ENCODE data around the gene DNAJC12.
A peak's percentile ranks its signal among the peaks of the same experiment; 100 is the strongest.
"Not testable (repeated sequence)": the region's sequence is repeated elsewhere in the genome, so short reads cannot be mapped to it uniquely, and the experiment has no call there.

The DNAJC12 gene

DNA sequence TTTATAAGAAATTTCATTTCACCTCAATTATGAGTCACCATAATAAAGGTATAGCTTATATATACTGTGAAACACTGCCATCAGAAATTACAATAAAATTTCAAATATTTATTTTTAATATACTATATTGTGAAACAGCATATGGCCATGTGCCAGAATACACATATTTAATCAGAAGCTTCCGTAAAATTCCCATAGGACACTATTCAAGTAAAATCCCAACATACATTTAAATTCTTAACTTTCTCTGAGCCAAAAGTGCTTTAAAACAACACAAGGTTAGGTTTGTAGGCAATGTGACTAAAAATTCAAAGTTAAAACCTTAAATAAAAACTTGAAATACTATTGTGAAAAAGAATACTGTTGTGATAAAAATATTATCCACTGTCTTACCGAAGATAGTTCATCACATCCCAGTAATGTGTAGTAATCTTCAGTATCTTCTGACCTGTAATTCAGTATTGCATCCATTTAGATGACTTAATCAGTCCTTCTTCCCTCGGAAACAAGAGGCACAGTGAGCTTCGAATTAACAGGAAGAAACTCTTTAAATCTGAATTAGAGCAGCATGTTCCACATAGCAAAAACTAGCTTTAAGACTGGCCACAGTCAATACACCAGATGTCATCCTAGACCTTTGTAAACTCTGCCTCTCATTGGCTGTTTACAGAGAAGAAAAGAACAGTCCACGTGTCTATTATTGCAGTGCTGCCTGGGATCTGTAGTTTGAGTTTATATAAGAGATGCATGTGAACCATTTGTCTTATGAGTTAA lies at the start of gene DNAJC12:
Gene DNAJC12, minus strand, starts transcription at position 648 of the 774 bp plus-strand sequence. Its CDS starts 177 bp downstream, at position 471.
- peak; percentile 21 for DNase-seq

DNA sequence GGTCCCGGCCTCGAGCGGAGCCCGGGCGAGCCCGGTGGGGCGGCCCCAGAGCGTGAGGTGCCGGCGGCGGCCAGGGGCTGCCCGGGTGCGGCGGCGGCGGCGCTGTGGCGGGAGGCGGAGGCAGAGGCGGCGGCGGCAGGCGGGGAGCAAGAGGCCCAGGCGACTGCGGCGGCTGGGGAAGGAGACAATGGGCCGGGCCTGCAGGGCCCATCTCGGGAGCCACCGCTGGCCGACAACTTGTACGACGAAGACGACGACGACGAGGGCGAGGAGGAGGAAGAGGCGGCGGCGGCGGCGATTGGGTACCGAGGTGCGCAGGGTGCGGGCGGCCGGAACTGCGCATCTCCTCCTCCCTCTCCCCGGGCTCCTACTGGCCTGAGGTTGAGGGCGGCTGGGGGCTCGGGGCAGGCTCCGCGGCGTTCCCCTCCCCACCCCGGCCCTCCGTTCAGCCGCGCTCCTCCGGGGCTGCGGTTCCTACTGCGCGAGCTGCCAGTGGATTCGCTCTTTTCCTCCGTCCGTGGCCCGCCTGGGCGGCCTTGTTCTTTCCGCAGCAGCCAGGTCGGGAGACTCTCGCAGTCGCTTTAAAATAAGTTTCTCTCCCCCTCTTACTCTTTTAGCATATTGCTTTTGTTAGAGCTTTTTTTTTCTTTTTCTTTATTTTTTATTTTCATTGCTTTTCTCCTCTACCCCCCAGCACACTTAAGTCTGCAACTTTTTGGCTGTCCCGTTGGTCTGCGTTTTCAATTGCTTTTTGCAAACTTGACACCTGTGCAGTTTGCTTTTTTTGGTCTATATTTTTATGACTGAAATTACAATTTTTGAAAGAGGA lies 47.1 kb upstream of the DNAJC12 start:
- DNase-seq = peak; percentile 79

DNA sequence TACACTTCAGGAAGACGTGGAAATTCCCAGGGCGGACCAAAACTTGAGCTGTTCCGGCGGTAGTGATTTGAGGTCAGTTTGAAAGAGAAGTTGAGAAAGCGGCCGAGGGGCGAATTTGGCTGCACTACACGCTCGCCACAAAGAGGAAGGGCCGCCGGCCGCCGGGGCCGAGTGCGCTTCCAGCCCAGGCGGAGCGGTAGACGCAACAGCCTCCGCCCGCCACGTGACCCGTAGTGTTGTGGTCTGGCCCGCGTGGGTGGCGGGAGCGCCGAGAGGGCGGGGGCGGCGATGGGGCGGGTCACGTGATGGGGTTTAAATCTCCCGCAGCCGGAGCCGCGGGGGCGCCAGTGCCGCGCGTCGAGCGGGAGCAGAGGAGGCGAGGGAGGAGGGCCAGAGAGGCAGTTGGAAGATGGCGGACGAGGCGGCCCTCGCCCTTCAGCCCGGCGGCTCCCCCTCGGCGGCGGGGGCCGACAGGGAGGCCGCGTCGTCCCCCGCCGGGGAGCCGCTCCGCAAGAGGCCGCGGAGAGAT lies 46.4 kb upstream of the DNAJC12 start, which contains the start of gene SIRT1:
Gene SIRT1, plus strand, starts transcription at position 344 of the 529 bp plus-strand sequence. Its CDS starts 66 bp downstream, at position 410.
- DNase-seq = peak; percentile 95

DNA sequence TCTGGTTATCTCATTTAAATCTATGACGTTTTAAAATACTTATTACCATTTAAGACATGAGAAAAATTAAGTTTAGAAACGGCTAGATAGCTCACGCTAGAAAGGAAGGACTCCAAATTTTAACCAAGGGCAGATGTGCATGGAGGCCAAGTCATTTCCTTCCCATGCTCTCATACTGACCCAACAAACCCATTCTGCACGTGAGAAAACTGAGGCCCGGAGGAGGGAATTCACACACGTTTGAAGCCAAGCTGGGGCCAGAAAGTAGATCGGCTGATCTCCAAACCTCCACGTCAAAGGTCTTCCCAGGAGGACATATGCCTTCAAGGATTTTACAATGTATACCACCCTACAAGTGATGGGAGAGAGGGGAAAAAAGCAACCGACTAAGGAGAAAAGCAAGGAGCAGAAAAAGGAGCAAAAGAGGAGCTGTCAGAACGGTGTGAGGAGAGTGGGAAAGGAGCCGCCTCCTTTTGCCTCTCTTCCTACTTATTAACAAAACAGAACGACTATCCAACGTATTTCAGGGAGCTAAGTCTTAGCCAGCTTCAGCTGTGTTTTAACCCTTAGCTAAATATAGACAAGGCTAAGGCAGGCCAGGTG lies 45.8 kb upstream of the DNAJC12 start:
- DNase-seq = no peak

DNA sequence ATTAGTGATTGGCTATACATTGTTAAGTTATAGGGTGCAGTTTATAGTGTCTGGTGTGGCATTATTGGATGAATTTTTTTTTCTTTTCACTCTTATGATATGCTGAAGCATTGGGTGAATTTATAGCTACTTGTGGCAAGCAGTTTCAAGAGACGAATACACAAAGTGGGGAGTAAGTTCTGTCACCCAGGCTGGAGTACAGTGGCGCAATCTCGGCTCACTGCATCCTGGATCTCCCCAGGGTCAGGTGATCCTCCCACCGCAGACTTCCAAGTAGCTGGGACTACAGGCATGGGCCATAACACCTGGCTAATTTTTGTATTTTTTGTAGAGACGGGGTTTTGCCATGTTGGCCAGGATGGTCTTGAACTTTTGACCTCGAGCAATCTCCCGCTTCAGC lies 40.1 kb upstream of the DNAJC12 start:
- no peak for DNase-seq

DNA sequence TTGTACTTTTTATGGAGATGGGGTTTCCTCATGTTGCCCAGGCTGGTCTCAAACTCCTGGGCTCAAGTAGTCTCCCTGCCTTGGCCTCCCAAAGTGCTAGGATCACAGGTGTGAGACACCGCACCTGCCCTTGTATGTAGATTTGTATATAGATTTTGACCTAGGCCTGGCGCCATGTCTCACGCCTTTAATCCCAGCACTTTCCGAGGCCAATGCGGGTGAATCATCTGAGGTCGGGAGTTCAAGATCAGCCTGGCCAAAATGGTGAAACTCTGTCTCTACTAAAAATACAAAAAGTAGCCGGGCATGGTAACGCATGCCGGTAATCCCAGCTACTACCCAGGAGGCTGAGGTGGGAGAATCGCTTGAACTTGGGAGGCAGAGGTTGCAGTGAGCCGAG lies 39.4 kb upstream of the DNAJC12 start:
- not testable (repeated sequence) for DNase-seq

DNA sequence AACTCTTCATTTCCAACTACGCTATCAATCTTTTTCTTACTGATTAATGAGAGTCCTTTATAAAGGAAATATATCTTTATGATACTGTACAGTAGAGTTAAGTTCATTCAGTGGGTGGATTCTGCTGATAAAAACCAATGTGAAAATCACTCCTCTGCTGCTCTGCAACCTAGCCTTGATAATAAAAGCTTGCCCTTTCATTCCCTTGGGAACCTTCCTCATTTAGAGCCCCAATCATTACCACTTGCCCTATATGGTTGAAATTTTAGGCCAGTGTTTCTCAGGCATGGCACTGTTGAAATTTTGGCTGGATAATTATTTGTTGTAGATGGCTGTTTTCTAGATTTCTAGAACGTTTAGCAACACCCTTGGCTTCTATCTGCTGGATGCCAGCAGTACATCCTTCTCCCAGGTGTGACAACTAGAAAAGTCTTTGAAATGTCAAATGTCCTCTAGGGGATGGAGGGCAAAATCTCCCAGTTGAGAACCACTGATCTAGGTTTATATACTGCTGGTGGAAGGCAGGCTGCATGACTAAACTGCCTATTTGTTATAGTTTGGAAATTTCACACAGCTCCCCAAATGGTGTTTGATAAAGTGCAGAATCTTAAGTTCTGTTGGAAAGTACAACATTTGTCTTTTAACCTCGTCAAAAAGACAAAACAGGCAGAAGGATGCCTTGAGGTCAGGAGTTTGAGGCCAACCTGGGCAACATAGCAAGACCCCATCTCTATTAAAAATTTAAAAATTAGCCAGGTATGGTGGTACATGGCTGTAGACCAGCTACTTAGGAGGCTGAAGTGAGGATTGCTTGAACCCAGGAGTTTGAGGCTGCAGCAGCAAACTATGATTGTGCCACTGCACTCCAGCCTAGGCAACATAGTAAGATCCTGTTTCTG lies 37.6 kb upstream of the DNAJC12 start:
- DNase-seq = no peak

DNA sequence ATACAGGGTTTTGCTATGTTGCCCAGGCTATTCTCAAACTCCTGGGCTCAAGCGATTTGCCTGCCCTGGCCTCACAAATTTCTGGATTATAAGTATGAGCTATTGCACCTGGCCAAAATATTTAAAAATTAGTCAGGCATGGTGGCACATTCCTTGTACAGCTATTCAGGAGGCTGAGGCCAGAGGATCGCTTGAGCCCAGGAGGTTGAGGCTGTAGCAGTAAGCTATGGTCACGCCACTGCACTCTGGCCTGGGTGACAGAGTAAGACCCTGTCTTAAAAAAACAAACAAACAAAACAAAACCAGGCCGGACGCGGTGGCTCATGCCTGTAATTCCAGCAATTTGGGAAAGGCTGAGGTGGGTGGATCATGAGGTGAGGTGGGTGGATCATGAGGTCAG lies 32.0 kb upstream of the DNAJC12 start:
- no peak for DNase-seq

DNA sequence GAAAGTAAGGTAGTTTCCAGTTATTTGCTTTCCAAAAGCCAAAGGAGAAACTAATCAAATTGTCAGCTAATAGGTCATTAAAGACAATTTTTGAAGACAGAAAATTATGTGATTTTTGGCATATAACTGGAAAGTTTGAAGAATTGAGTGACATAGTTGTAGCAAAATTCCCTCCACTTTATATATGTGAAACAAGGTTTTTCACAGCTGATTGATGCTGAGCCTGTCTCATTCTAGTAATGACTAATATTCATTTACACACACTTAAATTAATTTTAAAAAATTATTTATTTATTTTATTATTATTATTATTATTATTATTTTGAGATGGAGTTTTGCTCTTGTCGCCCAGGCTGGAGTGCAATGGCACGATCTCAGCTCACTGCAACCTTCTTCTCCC lies 30.1 kb upstream of the DNAJC12 start:
- DNase-seq = no peak

DNA sequence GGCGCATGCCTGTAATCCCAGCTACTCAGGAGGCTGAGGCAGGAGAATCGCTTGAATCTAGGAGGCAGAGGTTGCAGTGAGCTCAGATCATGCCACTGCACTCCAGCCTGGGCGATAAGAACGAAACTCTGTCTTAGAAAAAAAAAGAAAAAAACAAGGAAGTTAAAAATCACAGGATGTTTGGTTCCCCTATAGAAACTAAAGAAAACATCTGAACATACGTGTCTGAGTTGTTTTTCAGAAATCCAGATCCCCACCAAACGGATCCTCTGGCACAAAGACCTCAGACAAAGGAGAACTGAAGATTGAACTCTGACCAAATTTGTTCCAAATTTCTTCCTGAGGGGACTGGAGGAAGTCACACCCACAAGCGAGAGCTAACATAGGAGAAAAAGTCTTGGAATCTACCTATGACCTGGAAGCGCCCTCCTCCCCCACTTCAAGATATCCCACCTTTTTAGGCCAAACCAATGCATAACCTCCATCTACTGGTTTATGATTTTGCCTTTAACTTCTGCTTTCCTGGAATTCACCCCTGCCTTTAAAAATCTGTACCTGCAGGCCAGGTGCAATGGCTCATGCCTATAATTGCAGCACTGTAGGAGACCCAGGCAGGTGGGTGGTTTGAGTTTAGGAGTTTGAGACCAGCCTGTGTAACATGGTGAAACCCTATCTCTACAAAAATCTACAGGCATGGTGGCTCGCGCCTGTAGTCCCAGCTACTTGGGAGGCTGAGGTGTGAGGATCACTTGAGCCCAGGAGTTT lies 26.8 kb upstream of the DNAJC12 start:
- DNase-seq = no peak

DNA sequence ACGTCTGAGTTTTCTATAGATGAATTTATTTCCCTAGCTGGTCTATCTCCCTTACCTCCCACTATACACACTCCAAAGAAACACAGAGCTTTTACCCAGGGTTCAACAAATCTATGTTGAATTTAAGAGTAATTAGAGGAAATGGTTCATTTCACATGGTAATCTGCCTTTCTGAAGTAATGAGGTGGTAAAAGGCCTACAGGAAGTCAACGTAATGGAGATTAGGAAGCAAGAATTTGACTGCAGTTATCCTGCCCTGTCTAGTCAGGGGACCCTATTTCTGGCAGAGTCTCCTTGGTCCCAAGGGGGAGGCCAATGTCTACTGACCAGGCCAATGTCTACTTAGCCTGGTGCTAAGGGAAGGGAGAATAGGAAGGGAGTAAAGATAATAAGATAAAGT lies 25.1 kb upstream of the DNAJC12 start:
- DNase-seq = no peak

DNA sequence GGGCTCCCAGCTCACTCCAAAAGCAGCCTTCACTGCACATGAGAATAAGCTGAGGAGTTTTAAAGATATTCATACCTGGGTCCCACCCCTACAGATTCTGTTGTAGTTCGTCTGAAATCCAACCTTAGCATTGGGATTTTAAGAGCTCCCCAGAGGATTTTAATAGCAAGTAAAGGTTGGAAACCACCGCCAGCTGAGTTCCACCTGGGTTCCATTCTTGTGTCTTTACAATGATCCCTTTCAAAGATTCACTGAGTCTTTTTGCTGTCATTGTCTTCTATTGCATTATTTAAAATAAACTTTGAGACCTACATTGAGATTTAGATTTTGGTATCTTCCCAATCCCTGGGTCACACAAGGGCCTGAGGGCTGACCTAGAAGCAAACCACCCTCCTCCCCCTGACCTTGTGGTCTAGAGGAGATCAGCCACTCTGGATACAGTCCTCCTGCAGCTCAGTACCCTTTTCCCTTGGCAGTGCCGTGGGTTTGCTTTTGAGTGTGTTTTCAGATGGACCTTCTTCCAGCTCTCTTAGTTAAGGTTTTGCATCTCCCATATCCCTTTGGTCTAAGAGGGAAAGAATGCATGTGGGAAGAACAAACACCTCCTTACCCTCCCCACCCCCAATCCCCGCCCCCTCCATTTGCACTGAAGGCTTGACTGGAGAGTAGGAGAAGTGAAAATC lies 23.9 kb upstream of the DNAJC12 start:
- DNase-seq = no peak

DNA sequence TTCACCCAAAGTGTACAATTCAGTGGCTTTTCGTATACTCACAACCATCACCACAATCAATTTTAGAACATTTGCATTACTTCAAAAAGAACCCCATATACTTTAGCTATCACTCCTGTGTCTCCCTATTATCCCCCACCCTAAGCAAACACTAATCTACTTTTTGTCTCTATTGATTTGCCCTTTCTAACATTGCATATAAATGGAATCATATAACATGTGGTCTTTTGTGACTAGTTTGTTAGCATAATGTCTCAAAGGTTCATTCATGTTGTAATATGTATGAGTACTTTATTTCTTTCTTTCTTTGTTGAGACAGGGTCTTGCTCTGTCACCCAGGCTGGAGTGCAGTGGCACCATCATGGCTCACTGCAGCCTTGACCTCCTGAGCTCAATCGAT lies 21.0 kb upstream of the DNAJC12 start:
- DNase-seq = no peak

DNA sequence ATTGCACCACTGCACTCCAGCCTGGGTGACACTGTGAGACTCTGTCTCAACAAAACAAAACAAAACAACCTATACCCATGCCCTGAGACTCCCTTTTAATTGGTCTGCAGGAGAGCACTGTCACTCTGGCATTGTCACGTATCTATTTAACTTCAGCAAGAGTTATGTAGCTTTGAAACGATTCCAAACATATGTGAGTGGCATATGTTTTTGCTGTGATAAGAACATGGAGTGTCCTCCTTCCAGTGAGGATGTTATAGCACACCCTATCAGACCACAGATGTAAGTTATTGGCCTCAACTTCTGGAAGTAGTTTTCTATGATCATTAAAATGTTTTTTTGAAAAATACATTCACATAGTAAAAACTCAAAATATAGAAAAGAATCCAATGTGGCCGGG lies 15.5 kb upstream of the DNAJC12 start:
- DNase-seq = no peak

DNA sequence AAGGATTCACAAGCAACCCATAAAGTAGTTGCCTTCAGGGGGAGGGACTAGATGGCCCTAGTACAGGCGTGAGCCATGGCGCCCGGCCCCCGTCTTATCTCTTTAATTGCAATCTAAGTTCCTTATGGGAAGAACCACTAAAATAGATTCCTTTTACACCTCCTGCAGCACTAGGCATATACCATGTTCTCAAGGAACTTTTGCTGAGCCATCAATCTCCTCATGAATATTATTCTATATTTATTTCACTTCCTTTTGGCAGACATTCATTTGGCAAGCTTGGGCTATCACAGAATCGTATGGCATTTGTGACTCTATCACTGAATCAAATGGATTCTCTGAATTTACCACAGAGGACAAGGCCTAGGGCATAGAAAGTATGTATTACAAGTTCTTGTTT lies 14.8 kb upstream of the DNAJC12 start:
- DNase-seq = no peak

DNA sequence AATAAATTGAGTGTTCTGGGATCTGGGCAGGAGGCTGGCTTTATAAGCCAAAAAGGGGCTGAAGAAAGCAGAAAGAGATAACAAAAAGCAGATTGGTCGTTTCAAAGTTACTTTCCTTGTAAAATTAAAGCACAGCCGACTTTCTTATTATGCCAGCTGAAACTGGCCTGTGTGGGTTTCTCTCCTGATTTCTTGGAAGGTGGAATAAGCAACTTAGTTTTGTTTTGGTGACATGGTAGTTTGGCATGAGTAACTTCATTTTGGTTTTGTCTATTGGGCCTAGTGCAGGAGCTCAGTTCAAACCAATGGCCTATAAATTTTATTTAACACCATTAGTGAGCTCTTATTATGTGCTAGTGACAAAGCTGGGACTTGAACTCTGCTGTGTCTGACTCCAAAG lies 13.2 kb upstream of the DNAJC12 start:
- DNase-seq = no peak

DNA sequence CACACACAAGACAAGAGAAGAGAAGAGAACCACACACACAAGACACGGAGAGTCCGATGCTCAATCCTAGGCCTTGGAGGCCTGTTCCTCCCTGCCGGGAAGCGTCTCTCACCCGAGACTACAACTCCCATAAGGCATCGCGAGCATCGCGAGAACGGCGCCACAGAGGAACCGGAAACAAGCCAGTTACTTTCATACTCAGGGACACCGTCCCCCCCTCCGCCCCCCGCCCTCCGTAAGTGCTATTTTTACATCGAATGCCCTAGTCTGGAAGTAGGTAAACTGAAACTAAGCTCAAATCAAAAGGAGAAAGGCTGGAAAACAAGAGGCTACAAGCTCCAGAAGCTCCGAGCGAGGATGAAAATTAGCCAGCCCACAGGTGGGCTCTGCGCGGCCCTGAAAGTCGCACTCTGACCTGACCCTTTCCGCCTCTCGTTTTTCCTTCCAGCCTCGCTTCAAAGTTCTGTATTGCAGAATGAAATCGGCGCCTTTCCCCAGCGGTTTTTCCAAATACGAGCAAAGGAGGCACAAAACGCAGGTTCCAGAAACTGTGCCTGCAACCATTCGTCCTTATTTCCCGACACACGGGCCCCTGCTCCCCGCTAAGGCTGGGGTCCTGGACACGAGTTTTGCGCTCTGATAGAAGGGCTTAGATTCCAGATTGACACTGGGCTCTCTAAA lies 11.5 kb upstream of the DNAJC12 start:
- DNase-seq = peak; percentile 78

DNA sequence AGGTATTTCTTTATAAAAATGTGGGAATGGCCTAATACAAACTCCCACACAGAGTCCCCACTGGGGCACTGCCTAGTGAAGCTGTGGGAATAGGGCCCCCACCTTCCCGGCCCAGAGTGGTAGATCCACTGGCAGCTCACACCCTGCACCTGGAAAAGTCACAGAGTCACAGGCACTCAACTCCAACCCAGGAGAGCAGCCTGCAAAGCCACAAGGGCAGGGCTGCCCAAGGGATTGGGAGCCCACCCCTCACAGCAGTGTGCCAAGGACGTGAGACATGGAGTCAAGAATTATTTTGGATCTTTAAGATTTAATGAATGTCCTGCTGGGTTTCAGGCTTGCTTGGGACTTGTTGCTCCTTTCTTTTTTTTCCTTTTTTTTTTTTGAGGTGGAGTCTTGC lies 5.3 kb upstream of the DNAJC12 start:
- DNase-seq = no peak

DNA sequence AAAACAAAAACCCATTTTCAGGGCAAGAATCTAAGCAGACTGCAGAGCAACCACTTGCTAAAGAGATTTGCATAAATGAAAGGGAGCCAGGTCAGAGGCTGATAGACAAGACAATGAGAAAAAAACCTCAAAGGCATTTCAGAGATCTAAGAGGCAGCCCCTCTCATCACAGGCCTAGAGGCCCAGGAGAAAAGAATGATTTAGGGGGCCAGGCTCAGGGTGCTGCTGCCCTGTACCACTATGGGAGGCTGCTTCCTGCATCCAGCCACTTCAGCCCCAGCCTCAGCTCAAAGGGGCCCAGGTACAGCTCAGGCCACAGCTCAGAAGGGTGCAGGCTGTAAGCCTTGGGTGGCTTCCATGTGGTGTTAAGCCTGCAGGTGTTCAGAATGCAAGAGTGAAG lies 3.7 kb upstream of the DNAJC12 start:
- DNase-seq = no peak

DNA sequence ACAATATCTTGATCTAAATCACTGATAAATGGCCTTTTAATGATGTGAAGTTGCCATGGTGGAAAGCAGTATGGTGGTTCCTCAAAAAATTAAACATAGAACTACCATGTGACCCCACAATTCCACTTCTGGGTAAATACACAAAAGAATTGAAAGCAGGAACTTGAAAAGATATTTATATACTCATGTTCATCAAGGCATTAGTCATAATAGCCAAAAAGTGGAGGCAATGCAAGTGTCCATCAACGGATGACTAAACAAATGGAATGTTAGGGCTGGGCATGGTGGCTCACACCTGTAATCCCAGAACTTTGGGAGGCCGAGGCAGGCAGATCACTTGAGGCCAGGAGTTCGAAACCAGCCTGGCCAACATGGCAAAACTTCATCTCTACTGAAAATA lies 2.0 kb upstream of the DNAJC12 start:
- no peak for DNase-seq

Data from NCI-H510A (cell line).